Hepatocyte (in vitro differentiated cells): ENCODE data around the gene ZNF20. TPM values are rescaled to one million over a fixed set of nuclear protein-coding genes. Genes with fewer than 3 reads are reported as not detected.

ENCODE experiments used
- DNase-seq: peaks from one replicate; pipeline ENCODE4 v3.0.0-alpha.2; 2016; ENCODE audit warnings: low spot score
- H2AFZ ChIP-seq: fragments of 200-600 bp; sonication (generic); 2 replicates; pipeline ENCODE4 v1.6.0; 2016; ENCODE audit warnings: antibody characterized with exemption, mild to moderate bottlenecking
- H3K27ac ChIP-seq: fragments of 200-600 bp; sonication (generic); 2 replicates; pipeline ENCODE4 v1.5.1; 2016; ENCODE audit warnings: mild to moderate bottlenecking
- H3K27me3 ChIP-seq: fragments of 200-600 bp; sonication (generic); 2 replicates; pipeline ENCODE4 v1.6.1; 2016
- H3K36me3 ChIP-seq: fragments of 200-600 bp; sonication (generic); replicated peaks from 2 replicates; pipeline ENCODE4 v1.5.1; 2016; ENCODE audit warnings: low read depth; ENCODE audit not compliant: insufficient read depth
- H3K4me1 ChIP-seq: fragments of 200-600 bp; sonication (generic); 2 replicates; pipeline ENCODE4 v1.5.1; 2016; ENCODE audit warnings: mild to moderate bottlenecking, moderate library complexity; ENCODE audit not compliant: insufficient read depth
- H3K4me2 ChIP-seq: fragments of 200-600 bp; sonication (generic); 2 replicates; pipeline ENCODE4 v1.6.0; 2016
- H3K4me3 ChIP-seq: fragments of 200-600 bp; sonication (generic); 2 replicates; pipeline ENCODE4 v1.5.1; 2016; ENCODE audit warnings: mild to moderate bottlenecking
- H3K79me2 ChIP-seq: fragments of 200-600 bp; sonication (generic); 2 replicates; pipeline ENCODE4 v1.6.0; 2017; ENCODE audit warnings: mild to moderate bottlenecking
- H3K9me2 ChIP-seq: fragments of 200-600 bp; sonication (generic); replicated peaks from 2 replicates; pipeline ENCODE4 v1.6.0; 2017; ENCODE audit warnings: mild to moderate bottlenecking; ENCODE audit not compliant: insufficient read depth
- H3K9me3 ChIP-seq: fragments of 200-600 bp; sonication (generic); 2 replicates; pipeline ENCODE4 v1.5.1; 2016; ENCODE audit warnings: low read depth, mild to moderate bottlenecking
- H4K20me1 ChIP-seq: fragments of 200-600 bp; sonication (generic); 2 replicates; pipeline ENCODE4 v1.6.0; 2016; ENCODE audit warnings: mild to moderate bottlenecking; ENCODE audit not compliant: insufficient read depth, poor library complexity, severe bottlenecking
- CTCF ChIP-seq: fragments of 200-600 bp; sonication (generic); IDR thresholded peaks from 2 replicates; pipeline ENCODE4 v1.5.1; 2016; ENCODE audit warnings: antibody characterized with exemption, mild to moderate bottlenecking; ENCODE audit not compliant: poor library complexity
- EZH2 ChIP-seq: fragments of 200-600 bp; sonication (generic); IDR thresholded peaks from 2 replicates; pipeline ENCODE4 v1.6.1; 2016; ENCODE audit warnings: antibody characterized with exemption, mild to moderate bottlenecking, borderline replicate concordance
- EZH2phosphoT487 ChIP-seq: fragments of 200-600 bp; sonication (generic); IDR thresholded peaks from one replicate; pipeline ENCODE4 v1.6.1; 2018; ENCODE audit warnings: antibody characterized with exemption, mild to moderate bottlenecking, low read depth, moderate library complexity; ENCODE audit not compliant: unreplicated experiment, severe bottlenecking
- WGBS: methylation state at CpG from one replicate; pipeline ENCODE4 v1.1.6; 2016; ENCODE audit warnings: low lambda C conversion rate; ENCODE audit errors: missing lambda C conversion rate; 5-methylcytosine and 5-hydroxymethylcytosine counted together
- polyA plus RNA-seq: library from polyadenylated mRNA; unstranded; fragments of >200 nt; fragmentation: Nextera tagmentation; extraction: Ambion mirVana; gene quantifications from 2 replicates; pipeline ENCODE4 v1.2.1, GENCODE V29; 2016
- total RNA-seq: library from RNA; depleted of rRNA; stranded (reverse); fragments of >200 nt; gene quantifications from 2 replicates; pipeline ENCODE4 v1.2.3, GENCODE V29; 2014

ZNF20 gene
- total and polyA plus RNA-seq, 2 experiments from 2014 or later = 1.2 to 5.3 TPM

DNA sequence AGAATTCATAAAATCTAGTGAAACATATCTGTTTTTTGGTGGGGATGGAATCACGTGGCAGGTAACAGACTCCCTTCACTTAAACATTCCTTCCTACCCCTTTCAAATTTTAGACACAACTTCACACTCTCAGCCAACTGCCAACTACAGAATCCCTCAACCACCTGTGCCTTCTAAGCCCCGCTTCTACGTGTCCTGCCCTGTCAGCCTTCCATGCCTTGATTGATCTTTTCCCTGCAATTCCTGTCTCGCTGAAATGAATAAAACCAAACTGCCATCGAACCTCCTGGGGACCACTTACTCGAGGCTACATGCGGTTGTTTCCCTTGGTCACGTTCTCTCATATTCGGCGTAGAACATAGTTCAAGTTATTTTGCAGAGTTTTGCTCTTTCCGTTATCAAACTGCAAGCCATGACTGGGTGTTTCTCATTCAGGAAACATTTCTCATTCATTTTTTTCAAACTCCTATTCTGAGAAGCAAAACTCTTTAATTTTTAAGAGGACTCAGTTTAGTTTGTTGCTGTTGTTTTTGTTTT is 15.2 kb upstream of the ZNF20 start:
- no peaks in the 10 kb centered on the region for H3K9me2 ChIP-seq
- peaks cover 54% of the 10 kb centered on the region for H3K79me2 ChIP-seq
- no peaks in the 10 kb centered on the region for H3K9me3 ChIP-seq
- no peaks in the 10 kb centered on the region for H3K27me3 ChIP-seq
- peak overlapping the region; percentile 82 for H3K4me2 ChIP-seq
- peak overlapping the region; percentile 95 for H3K27ac ChIP-seq
- 27% methylated on average over 11 of the region's 11 CpGs for WGBS
- peak overlapping the region; percentile 87 for H2AFZ ChIP-seq
- peak overlapping the region; percentile 76 for H3K4me3 ChIP-seq
- no peaks in the 10 kb centered on the region for H3K4me1 ChIP-seq
- no peaks in the 10 kb centered on the region for H3K36me3 ChIP-seq
- no peak for DNase-seq
- H4K20me1 ChIP-seq = peaks cover 6% of the 10 kb centered on the region
- TF ChIP-seq EZH2phosphoT487 (no peak), CTCF (no peak), EZH2 (no peak)

GRCh38 chr19:12145348-12145747 is 5.2 kb upstream of the ZNF20 start:
- Histone ChIP-seq H3K4me1 (peaks cover 5% of the 10 kb centered on the region), H3K27ac (no peak overlapping the region), H3K79me2 (peaks cover 24% of the 10 kb centered on the region), H3K4me3 (no peak overlapping the region), H3K27me3 (no peaks in the 10 kb centered on the region), H4K20me1 (no peaks in the 10 kb centered on the region), H2AFZ (no peak overlapping the region), H3K4me2 (no peak overlapping the region), H3K9me2 (no peaks in the 10 kb centered on the region), H3K9me3 (peaks cover 4% of the 10 kb centered on the region), H3K36me3 (peaks cover 8% of the 10 kb centered on the region)
- WGBS = 97% methylated on average over 8 of the region's 8 CpGs
- DNase-seq = no peak
- no peak for TF ChIP-seq EZH2phosphoT487
- no peak for TF ChIP-seq CTCF
- TF ChIP-seq EZH2 = no peak

GRCh38 chr19:12141405-12141736 is 1.2 kb upstream of the ZNF20 start:
- Histone ChIP-seq H3K36me3 (no peaks in the 10 kb centered on the region), H3K79me2 (peaks cover 32% of the 10 kb centered on the region), H3K9me3 (peaks cover 4% of the 10 kb centered on the region), H3K4me1 (peaks cover 5% of the 10 kb centered on the region), H2AFZ (no peak overlapping the region), H3K9me2 (no peaks in the 10 kb centered on the region), H3K27me3 (no peaks in the 10 kb centered on the region), H3K4me3 (no peak overlapping the region), H3K27ac (no peak overlapping the region), H3K4me2 (no peak overlapping the region), H4K20me1 (no peaks in the 10 kb centered on the region)
- no peak for TF ChIP-seq EZH2
- TF ChIP-seq CTCF = no peak
- TF ChIP-seq EZH2phosphoT487 = no peak
- DNase-seq = no peak
- WGBS = 63% methylated on average over 10 of the region's 10 CpGs
